ENCODE measurements around the gene RNF180.
"Not testable (repeated sequence)": the region's sequence is repeated elsewhere in the genome, so short reads cannot be mapped to it uniquely, and the experiment has no call there.

Gene RNF180

DNA sequence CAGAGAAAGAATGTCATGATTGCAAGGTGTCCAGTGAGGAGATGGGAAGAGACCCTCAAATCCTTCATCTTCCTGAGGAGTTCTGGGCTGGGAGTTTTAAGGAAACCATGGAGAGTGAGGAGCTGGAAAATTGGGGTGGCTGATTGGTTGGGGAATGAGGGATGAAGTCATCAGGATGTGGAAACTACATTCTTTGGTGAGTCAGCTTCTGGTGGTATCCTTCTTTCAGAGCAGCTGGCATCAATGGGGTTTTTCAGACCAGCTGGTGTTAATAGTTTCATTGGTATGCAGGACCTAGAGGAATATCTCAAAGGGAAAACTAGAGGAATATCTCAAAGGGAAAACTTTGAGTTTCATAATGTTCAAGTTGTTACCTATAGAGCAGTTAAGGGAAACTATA lies 45.2 kb downstream of the RNF180 start:
- TF ChIP-seq, protein P1, sequence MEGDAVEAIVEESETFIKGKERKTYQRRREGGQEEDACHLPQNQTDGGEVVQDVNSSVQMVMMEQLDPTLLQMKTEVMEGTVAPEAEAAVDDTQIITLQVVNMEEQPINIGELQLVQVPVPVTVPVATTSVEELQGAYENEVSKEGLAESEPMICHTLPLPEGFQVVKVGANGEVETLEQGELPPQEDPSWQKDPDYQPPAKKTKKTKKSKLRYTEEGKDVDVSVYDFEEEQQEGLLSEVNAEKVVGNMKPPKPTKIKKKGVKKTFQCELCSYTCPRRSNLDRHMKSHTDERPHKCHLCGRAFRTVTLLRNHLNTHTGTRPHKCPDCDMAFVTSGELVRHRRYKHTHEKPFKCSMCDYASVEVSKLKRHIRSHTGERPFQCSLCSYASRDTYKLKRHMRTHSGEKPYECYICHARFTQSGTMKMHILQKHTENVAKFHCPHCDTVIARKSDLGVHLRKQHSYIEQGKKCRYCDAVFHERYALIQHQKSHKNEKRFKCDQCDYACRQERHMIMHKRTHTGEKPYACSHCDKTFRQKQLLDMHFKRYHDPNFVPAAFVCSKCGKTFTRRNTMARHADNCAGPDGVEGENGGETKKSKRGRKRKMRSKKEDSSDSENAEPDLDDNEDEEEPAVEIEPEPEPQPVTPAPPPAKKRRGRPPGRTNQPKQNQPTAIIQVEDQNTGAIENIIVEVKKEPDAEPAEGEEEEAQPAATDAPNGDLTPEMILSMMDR (IDR thresholded peaks at IDR 0.05), result no peak
- Histone ChIP-seq H3K4me3 (ENCODE audit: low read depth in 1 of 2, low read length in 1 of 2) (no peak overlapping the region), H3K4me1 (ENCODE audit: control insufficient read depth in 1 of 2, insufficient read depth in 1 of 2, low read depth in 1 of 2, low read length in 1 of 2) (no peaks in the 10 kb centered on the region), H3K9me3 (no peaks in the 10 kb centered on the region), H3K36me3 (no peaks in the 10 kb centered on the region), H3K27ac (no peak overlapping the region), H3K27me3 (no peaks in the 10 kb centered on the region)

DNA sequence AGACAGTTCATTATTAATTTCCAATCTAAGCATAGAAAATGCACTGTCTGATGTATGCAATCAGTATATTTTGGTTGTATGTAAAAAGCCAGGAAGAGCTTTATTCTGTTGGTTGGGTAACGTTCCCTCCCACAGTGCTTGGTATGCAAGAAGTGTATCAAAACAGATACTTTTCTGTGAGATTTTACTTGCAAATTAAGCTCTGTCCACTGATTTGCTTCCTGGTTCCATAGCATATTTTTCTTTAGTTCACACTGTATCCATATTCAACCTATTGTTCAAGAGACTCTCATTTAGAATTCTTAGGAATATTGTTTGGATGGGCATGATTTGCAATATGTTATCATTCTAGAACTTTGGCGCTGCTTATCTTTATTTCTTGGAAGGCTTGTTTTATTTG lies 47.4 kb downstream of the RNF180 start:
- no peaks in the 10 kb centered on the region for H3K4me1 ChIP-seq (ENCODE audit: control insufficient read depth in 1 of 2, insufficient read depth in 1 of 2, low read depth in 1 of 2, low read length in 1 of 2)
- no peak overlapping the region for H3K4me3 ChIP-seq (ENCODE audit: low read depth in 1 of 2, low read length in 1 of 2)
- no peaks in the 10 kb centered on the region for H3K36me3 ChIP-seq
- H3K27me3 ChIP-seq, result no peaks in the 10 kb centered on the region
- no peak overlapping the region for H3K27ac ChIP-seq
- H3K9me3 ChIP-seq, result no peaks in the 10 kb centered on the region
- TF ChIP-seq, protein P1 (IDR thresholded peaks at IDR 0.05), result no peak

DNA sequence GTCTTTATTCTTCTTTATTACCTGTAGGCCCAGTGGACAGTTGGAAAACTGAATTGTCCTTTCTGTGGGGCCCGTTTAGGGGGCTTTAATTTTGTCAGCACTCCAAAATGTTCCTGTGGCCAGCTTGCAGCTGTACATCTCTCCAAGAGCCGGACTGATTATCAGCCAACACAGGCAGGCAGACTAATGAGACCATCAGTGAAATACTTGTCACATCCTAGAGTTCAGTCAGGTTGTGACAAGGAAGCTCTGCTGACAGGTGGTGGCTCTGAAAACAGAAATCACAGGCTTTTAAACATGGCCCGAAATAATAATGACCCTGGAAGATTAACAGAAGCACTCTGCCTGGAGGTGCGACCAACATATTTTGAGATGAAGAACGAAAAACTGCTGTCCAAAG lies 47.9 kb downstream of the RNF180 start:
- H3K4me3 ChIP-seq (ENCODE audit: low read depth in 1 of 2, low read length in 1 of 2), result no peak overlapping the region
- no peaks in the 10 kb centered on the region for H3K36me3 ChIP-seq
- no peaks in the 10 kb centered on the region for H3K27me3 ChIP-seq
- TF ChIP-seq, protein P1 (IDR thresholded peaks at IDR 0.05), result no peak
- H3K9me3 ChIP-seq, result no peaks in the 10 kb centered on the region
- no peak overlapping the region for H3K27ac ChIP-seq
- H3K4me1 ChIP-seq (ENCODE audit: control insufficient read depth in 1 of 2, insufficient read depth in 1 of 2, low read depth in 1 of 2, low read length in 1 of 2), result no peaks in the 10 kb centered on the region

DNA sequence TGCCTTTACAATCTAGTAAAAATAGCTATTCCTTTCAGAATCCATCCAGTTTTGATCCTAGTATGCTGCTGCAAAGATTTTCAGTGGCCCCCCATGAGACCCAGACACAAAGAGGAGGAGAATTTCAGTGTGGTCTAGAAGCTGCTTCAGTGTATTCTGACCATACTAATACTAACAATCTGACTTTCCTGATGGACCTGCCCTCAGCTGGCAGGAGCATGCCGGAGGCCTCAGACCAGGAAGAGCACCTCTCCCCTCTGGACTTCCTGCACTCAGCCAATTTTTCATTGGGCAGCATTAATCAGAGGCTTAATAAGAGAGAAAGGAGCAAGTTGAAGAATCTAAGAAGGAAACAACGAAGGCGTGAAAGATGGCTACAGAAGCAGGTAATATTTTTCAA lies 48.5 kb downstream of the RNF180 start:
- Histone ChIP-seq H3K27ac (no peak overlapping the region), H3K27me3 (no peaks in the 10 kb centered on the region), H3K4me1 (ENCODE audit: control insufficient read depth in 1 of 2, insufficient read depth in 1 of 2, low read depth in 1 of 2, low read length in 1 of 2) (no peaks in the 10 kb centered on the region), H3K9me3 (no peaks in the 10 kb centered on the region), H3K36me3 (no peaks in the 10 kb centered on the region), H3K4me3 (ENCODE audit: low read depth in 1 of 2, low read length in 1 of 2) (no peak overlapping the region)
- TF ChIP-seq, protein P1 (IDR thresholded peaks at IDR 0.05), result no peak

DNA sequence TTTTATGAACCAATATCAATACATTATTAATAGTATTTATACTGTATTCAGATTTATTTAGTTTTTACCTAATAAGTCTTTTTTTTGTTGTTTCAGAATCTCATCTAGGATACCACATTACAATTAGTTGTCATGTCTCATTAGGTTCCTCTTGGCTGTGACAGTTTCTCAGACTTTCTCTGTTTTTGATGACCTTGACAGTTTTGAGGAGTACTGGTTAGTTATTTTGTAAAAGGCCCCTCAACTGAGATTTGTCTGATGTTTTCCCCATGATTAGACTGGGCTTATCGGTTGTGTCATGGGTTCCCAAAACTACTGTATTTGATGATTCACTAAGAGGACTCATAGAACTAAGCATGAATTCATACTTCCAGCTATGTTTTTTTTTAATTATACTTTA lies 56.3 kb downstream of the RNF180 start:
- no peaks in the 10 kb centered on the region for H3K27me3 ChIP-seq
- no peak overlapping the region for H3K27ac ChIP-seq
- no peaks in the 10 kb centered on the region for H3K9me3 ChIP-seq
- TF ChIP-seq, protein P1 (IDR thresholded peaks at IDR 0.05), result no peak
- H3K4me3 ChIP-seq (ENCODE audit: low read depth in 1 of 2, low read length in 1 of 2), result no peak overlapping the region
- H3K4me1 ChIP-seq (ENCODE audit: control insufficient read depth in 1 of 2, insufficient read depth in 1 of 2, low read depth in 1 of 2, low read length in 1 of 2), result no peaks in the 10 kb centered on the region
- H3K36me3 ChIP-seq, result no peaks in the 10 kb centered on the region

DNA sequence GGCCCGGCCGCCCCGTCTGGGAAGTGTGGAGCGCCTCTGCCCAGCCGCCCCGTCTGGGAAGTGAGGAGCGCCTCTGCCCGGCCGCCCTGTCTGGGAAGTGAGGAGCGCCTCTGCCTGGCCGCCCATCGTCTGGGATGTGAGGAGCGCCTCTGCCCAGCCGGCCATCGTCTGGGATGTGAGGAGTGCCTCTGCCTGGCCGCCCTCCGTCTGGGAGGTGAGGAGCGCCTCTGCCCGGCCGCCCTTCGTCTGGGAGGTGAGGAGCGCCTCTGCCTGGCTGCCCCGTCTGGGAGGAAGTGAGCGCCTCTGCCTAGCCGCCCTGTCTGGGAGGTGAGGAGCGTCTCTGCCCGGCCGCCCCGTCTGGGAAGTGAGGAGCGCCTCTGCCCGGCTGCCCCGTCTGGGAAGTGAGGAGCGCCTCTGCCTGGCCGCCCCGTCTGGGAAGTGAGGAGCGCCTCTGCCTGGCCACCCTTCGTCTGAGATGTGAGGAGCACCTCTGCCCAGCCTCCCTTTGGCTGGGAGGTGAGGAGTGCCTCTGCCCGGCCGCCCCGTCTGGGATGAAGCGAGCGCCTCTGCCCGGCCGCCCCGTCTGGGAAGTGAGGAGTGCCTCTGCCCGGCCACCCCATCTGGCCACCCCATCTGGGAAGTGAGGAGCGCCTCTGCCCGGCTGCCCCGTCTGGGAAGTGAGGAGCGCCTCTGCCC lies 59.8 kb downstream of the RNF180 start:
- not testable (repeated sequence) for H3K4me3 ChIP-seq (ENCODE audit: low read depth in 1 of 2, low read length in 1 of 2); H3K36me3 ChIP-seq; H3K9me3 ChIP-seq; H3K4me1 ChIP-seq (ENCODE audit: control insufficient read depth in 1 of 2, insufficient read depth in 1 of 2, low read depth in 1 of 2, low read length in 1 of 2); H3K27ac ChIP-seq; H3K27me3 ChIP-seq

DNA sequence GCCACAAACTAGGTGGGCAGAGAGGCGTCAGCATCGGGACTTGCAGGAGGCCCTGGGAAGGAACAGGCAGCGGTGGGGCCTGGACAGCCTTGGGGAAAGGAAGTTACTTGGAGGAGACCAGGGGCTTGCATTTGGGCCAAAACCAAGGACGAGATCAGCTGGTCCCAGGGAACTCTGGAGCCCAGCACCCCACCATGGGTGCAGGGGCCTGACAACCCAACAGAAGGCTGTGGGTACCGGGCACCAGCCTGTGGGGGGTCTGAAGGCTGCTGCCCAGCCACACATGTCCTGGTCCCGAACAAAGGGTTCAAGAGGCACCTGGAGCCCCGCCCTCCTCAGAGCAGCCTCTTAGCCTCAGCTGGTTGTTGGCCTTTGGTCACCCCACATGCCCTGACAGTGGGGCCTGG lies 61.5 kb downstream of the RNF180 start:
- not testable (repeated sequence) for H3K27me3 ChIP-seq; H3K9me3 ChIP-seq; H3K4me3 ChIP-seq (ENCODE audit: low read depth in 1 of 2, low read length in 1 of 2); H3K4me1 ChIP-seq (ENCODE audit: control insufficient read depth in 1 of 2, insufficient read depth in 1 of 2, low read depth in 1 of 2, low read length in 1 of 2); H3K36me3 ChIP-seq; H3K27ac ChIP-seq

All from neutrophil (primary cell).